Choroid plexus epithelial cell (primary cell): ENCODE data around the gene NME3.

ENCODE experiments used
- DNase-seq: peaks from one replicate; pipeline ENCODE4 v3.0.0-alpha.2; 2010; ENCODE audit warnings: low read depth
- H3K4me3 ChIP-seq: 2 replicates; pipeline ENCODE4 v1.5.1; 2011; ENCODE audit warnings: low read depth, mild to moderate bottlenecking, control low read depth, low read length, moderate library complexity
- CTCF ChIP-seq: conservative IDR thresholded peaks from 2 replicates; pipeline ENCODE4 v1.5.1; 2011; ENCODE audit warnings: low read depth, mild to moderate bottlenecking, control low read depth, inconsistent platforms, low read length, moderate library complexity

NME3 gene

DNA sequence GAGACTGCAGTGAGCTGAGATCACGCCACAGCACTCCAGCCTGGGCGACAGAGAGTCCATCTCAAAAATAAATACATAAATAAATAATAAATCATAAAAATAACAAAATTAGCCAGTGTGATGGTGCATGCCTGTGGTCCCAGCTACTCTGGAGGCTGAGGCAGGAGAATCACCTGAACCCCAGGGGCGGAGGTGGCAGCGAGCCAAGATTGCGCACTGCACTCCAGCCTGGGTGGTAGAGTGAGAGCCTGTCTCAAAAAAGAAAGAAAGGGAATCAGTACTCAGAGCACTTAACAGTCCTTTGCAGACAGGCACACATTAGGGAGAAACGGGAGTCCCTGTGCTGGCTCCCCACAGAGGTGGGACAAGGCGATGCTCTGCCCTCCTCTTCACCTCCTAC, 40.3 kb downstream of the NME3 start:
- no peak for TF ChIP-seq CTCF
- no peak for DNase-seq
- no peak overlapping the region for H3K4me3 ChIP-seq

DNA sequence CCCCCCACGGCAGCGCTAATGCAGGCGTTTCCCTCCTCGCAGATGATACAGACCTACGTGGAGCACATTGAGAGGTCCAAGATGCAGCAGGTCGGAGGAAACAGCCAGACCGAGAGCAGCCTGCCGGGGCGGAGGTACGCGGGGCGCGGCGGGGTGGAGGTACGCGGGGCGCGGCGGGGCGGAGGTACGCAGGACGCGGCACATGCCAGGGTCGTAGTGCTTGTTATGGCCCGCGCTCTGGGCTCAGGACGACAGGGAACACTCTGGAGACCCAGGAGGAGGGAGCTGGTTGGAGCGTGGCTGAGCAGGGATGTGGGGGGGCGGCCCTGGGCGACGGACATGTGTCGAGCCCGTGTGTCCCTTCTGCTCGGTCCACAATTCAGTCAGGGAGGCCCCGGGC, 41.9 kb downstream of the NME3 start:
- TF ChIP-seq CTCF: no peak
- no peak overlapping the region for H3K4me3 ChIP-seq
- no peak for DNase-seq

DNA sequence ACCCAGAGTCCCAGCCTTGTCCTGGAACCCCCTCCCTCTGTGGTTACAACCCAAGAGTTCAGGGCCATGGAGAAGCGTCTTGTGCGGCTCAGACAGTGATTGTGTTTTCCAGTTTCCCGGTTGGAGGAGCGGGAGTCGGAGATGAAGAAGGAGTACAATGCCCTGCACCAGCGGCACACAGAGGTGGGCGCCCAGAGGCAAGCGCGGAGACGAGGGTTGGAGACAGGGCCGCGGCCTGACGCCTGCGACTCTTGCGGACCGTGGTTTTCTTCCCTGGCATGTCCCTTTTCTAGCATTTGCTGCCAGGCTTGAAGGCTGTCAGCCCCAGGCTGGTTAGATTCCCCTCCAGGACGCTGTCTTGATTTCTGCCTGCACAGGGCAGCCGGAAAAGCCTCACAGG, 42.3 kb downstream of the NME3 start:
- no peak for TF ChIP-seq CTCF
- DNase-seq: no peak
- no peak overlapping the region for H3K4me3 ChIP-seq

GRCh38 chr16:1727651-1728624, 43.4 kb downstream of the NME3 start:
- no peak overlapping the region for H3K4me3 ChIP-seq
- no peak for TF ChIP-seq CTCF
- no peak for DNase-seq

- no peak overlapping the region for H3K4me3 ChIP-seq
- TF ChIP-seq CTCF: no peak
- no peak for DNase-seq
Measured at GRCh38 chr16:1726661-1727502, 44.5 kb downstream of the NME3 start.

DNA sequence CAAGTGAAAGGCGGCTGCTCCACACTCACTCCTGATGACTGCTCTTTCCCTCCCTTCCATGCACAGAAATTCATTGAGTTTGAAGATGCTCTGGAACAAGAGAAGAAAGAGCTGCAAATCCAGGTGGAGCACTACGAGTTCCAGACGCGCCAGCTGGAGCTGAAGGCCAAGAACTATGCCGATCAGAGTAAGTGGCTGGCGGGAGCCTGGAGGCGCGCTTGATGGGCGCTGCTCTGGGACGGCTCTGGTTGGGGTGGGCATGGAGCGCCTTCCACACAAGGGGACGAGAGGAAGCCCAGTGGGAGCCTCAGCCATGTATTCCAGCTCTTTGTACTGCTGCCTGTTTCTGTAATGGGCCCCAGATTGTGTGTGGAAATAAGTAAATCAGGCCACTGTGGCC, 46.9 kb downstream of the NME3 start:
- TF ChIP-seq CTCF: no peak
- H3K4me3 ChIP-seq: no peak overlapping the region
- DNase-seq: no peak
